ENCODE measurements around the gene STOML1. TPM values are rescaled to one million over a fixed set of nuclear protein-coding genes. Genes with fewer than 3 reads are reported as not detected.
"Not testable (repeated sequence)": the region's sequence is repeated elsewhere in the genome, so short reads cannot be mapped to it uniquely, and the experiment has no call there.

Gene STOML1
- total and polyA plus RNA-seq, 4 experiments from 2014 or later = 8.1 to 11.1 (median 9.8) TPM

GRCh38 chr15:73941044-73941443 is 51.1 kb downstream of the STOML1 start:
- Mint-ChIP-seq H3K4me1 (peaks cover 23 to 48% (median 34%) of the 10 kb centered on the region in 4 donors), H3K9me3 (no peaks in the 10 kb centered on the region), H3K4me3 (peak overlapping the region in 1 of 8 donors; percentile 44), H3K27ac (peak overlapping the region in 4 of 7 donors; percentile 17 to 87 (median 70)), H3K27me3 (no peaks in the 10 kb centered on the region), H3K36me3 (no peaks in the 10 kb centered on the region)
- no peaks in the 10 kb centered on the region for H3K9me3 ChIP-seq (ENCODE audit: control insufficient read depth in 1 of 2, low read length in 2 of 2)
- no peak overlapping the region for H3K27ac ChIP-seq (ENCODE audit: low read depth, low read length)
- DNase-seq = no peak
- H3K27me3 ChIP-seq (ENCODE audit: insufficient read depth, low read length) = no peaks in the 10 kb centered on the region
- intact Hi-C loops (cut with micrococcal nuclease) = no loop called here
- no peaks in the 10 kb centered on the region for H3K36me3 ChIP-seq (ENCODE audit: insufficient read depth, low read length)
- ChIA-PET CTCF (ENCODE audit: partially characterized antibody) (interaction anchor here (1.2 to 1.9 kb wide), 4 partner anchors 10 to 34 kb away, joined by 4 to 21 read pairs (median 4); no protein-coding TSS in a partner anchor), POLR2A (ENCODE audit: partially characterized antibody) (interaction anchor here (1.1 to 1.2 kb wide), 2 partner anchors 10 to 13 kb away, joined by 4 to 5 read pairs; no protein-coding TSS in a partner anchor)
- peaks cover 32% of the 10 kb centered on the region for H3K4me1 ChIP-seq (ENCODE audit: insufficient read depth, low read length)
- H3K4me3 ChIP-seq (ENCODE audit: low read length in 2 of 2) = no peak overlapping the region

- peaks cover 21 to 49% (median 33%) of the 10 kb centered on the region in 4 donors for H3K4me1 Mint-ChIP-seq
- H3K4me3 Mint-ChIP-seq = peak overlapping the region in 2 of 8 donors; percentile 4
- Histone ChIP-seq H3K4me3 (ENCODE audit: low read length in 2 of 2) (no peak overlapping the region), H3K9me3 (ENCODE audit: control insufficient read depth in 1 of 2, low read length in 2 of 2) (no peaks in the 10 kb centered on the region), H3K27me3 (ENCODE audit: insufficient read depth, low read length) (no peaks in the 10 kb centered on the region), H3K36me3 (ENCODE audit: insufficient read depth, low read length) (no peaks in the 10 kb centered on the region), H3K4me1 (ENCODE audit: insufficient read depth, low read length) (peaks cover 32% of the 10 kb centered on the region), H3K27ac (ENCODE audit: low read depth, low read length) (no peak overlapping the region)
- no peaks in the 10 kb centered on the region for H3K9me3 Mint-ChIP-seq
- intact Hi-C loops (cut with micrococcal nuclease) = no loop called here
- no peaks in the 10 kb centered on the region for H3K36me3 Mint-ChIP-seq
- ChIA-PET POLR2A (ENCODE audit: partially characterized antibody) (interaction anchor here (1.1 to 1.2 kb wide), 3 partner anchors 11 to 13 kb away, joined by 3 to 5 read pairs (median 4); no protein-coding TSS in a partner anchor), CTCF (ENCODE audit: partially characterized antibody) (interaction anchor here (1.2 to 1.9 kb wide), 6 partner anchors 11 to 33 kb away, joined by 4 to 21 read pairs (median 4); no protein-coding TSS in a partner anchor)
- no peaks in the 10 kb centered on the region for H3K27me3 Mint-ChIP-seq
- H3K27ac Mint-ChIP-seq = peak overlapping the region; percentile 9 to 91 (median 84)
- DNase-seq = no peak
These were observed 51.8 kb downstream of the STOML1 start for GRCh38 chr15:73940061-73940981.

GRCh38 chr15:73939138-73939537 is 53.0 kb downstream of the STOML1 start:
- H3K36me3 ChIP-seq (ENCODE audit: insufficient read depth, low read length) = no peaks in the 10 kb centered on the region
- H3K4me3 ChIP-seq (ENCODE audit: low read length in 2 of 2) = no peak overlapping the region
- Mint-ChIP-seq H3K4me1 (peaks cover 29 to 61% (median 40%) of the 10 kb centered on the region in 4 donors), H3K36me3 (no peaks in the 10 kb centered on the region), H3K27me3 (no peaks in the 10 kb centered on the region), H3K4me3 (no peak overlapping the region), H3K9me3 (no peaks in the 10 kb centered on the region), H3K27ac (peak overlapping the region; percentile 30 to 89 (median 64))
- H3K4me1 ChIP-seq (ENCODE audit: insufficient read depth, low read length) = peaks cover 40% of the 10 kb centered on the region
- H3K27ac ChIP-seq (ENCODE audit: low read depth, low read length) = no peak overlapping the region
- H3K9me3 ChIP-seq (ENCODE audit: control insufficient read depth in 1 of 2, low read length in 2 of 2) = no peaks in the 10 kb centered on the region
- ChIA-PET CTCF (ENCODE audit: partially characterized antibody) (interaction anchor here (1.1 to 1.8 kb wide), 3 partner anchors 12 to 33 kb away, joined by 3 to 9 read pairs (median 4); no protein-coding TSS in a partner anchor), POLR2A (ENCODE audit: partially characterized antibody) (interaction anchor here (0.6 to 1.2 kb wide), 2 partner anchors 11 to 23 kb away, joined by 3 read pairs; no protein-coding TSS in a partner anchor)
- intact Hi-C loops (cut with micrococcal nuclease) = no loop called here
- no peaks in the 10 kb centered on the region for H3K27me3 ChIP-seq (ENCODE audit: insufficient read depth, low read length)
- DNase-seq = no peak

- H3K27me3 ChIP-seq (ENCODE audit: insufficient read depth, low read length); H3K9me3 Mint-ChIP-seq; H3K36me3 ChIP-seq (ENCODE audit: insufficient read depth, low read length); intact Hi-C loops (cut with micrococcal nuclease); POLR2A ChIA-PET (ENCODE audit: partially characterized antibody); H3K9me3 ChIP-seq (ENCODE audit: control insufficient read depth in 1 of 2, low read length in 2 of 2); DNase-seq; H3K27me3 Mint-ChIP-seq; H3K4me3 Mint-ChIP-seq; H3K4me3 ChIP-seq (ENCODE audit: low read length in 2 of 2); H3K36me3 Mint-ChIP-seq; H3K27ac ChIP-seq (ENCODE audit: low read depth, low read length): not testable (repeated sequence)
- H3K4me1 ChIP-seq (ENCODE audit: insufficient read depth, low read length) = peaks cover 46% of the 10 kb centered on the region
- Mint-ChIP-seq H3K27ac (peak overlapping the region in 1 of 7 donors; percentile 77), H3K4me1 (peaks cover 27 to 58% (median 41%) of the 10 kb centered on the region in 4 donors)
- CTCF ChIA-PET (ENCODE audit: partially characterized antibody) = interaction anchor here (1.1 to 2.4 kb wide), 4 partner anchors 11 to 26 kb away, joined by 3 to 9 read pairs (median 7); no protein-coding TSS in a partner anchor
These were observed 53.6 kb downstream of the STOML1 start for GRCh38 chr15:73938516-73938915.

- POLR2A ChIA-PET (ENCODE audit: partially characterized antibody) = no interaction called here
- no peak for DNase-seq
- Mint-ChIP-seq H3K27me3 (no peaks in the 10 kb centered on the region), H3K36me3 (no peaks in the 10 kb centered on the region), H3K4me3 (no peak overlapping the region), H3K27ac (no peak overlapping the region), H3K4me1 (peaks cover 25 to 50% (median 39%) of the 10 kb centered on the region in 4 donors), H3K9me3 (no peaks in the 10 kb centered on the region)
- H3K27me3 ChIP-seq (ENCODE audit: insufficient read depth, low read length) = no peaks in the 10 kb centered on the region
- H3K9me3 ChIP-seq (ENCODE audit: control insufficient read depth in 1 of 2, low read length in 2 of 2) = no peaks in the 10 kb centered on the region
- peaks cover 44% of the 10 kb centered on the region for H3K4me1 ChIP-seq (ENCODE audit: insufficient read depth, low read length)
- no peak overlapping the region for H3K4me3 ChIP-seq (ENCODE audit: low read length in 2 of 2)
- intact Hi-C loops (cut with micrococcal nuclease) = no loop called here
- CTCF ChIA-PET (ENCODE audit: partially characterized antibody) = interaction anchor here (2.1 to 2.4 kb wide), 2 partner anchors 10 to 22 kb away, joined by 7 read pairs; no protein-coding TSS in a partner anchor
- H3K36me3 ChIP-seq (ENCODE audit: insufficient read depth, low read length) = no peaks in the 10 kb centered on the region
- H3K27ac ChIP-seq (ENCODE audit: low read depth, low read length) = no peak overlapping the region
These were observed 54.4 kb downstream of the STOML1 start for GRCh38 chr15:73937726-73938125.

- DNase-seq = no peak
- no peaks in the 10 kb centered on the region for H3K36me3 Mint-ChIP-seq
- H3K27me3 ChIP-seq (ENCODE audit: insufficient read depth, low read length) = no peaks in the 10 kb centered on the region
- H3K9me3 ChIP-seq (ENCODE audit: control insufficient read depth in 1 of 2, low read length in 2 of 2) = no peaks in the 10 kb centered on the region
- no peak overlapping the region for H3K4me3 Mint-ChIP-seq
- H3K9me3 Mint-ChIP-seq = no peaks in the 10 kb centered on the region
- no peak overlapping the region for H3K4me3 ChIP-seq (ENCODE audit: low read length in 2 of 2)
- H3K27ac ChIP-seq (ENCODE audit: low read depth, low read length) = no peak overlapping the region
- H3K4me1 ChIP-seq (ENCODE audit: insufficient read depth, low read length) = peaks cover 40% of the 10 kb centered on the region
- intact Hi-C loops (cut with micrococcal nuclease) = no loop called here
- H3K4me1 Mint-ChIP-seq = peaks cover 21 to 47% (median 37%) of the 10 kb centered on the region in 4 donors
- H3K27ac Mint-ChIP-seq = peak overlapping the region in 1 of 7 donors; percentile 8
- ChIA-PET CTCF (ENCODE audit: partially characterized antibody) (interaction anchor here (0.7 to 2.4 kb wide), 5 partner anchors 10 to 35 kb away, joined by 4 to 7 read pairs (median 6); no protein-coding TSS in a partner anchor), POLR2A (ENCODE audit: partially characterized antibody) (interaction anchor here (2.3 kb wide), 1 partner anchor 10 kb away, joined by 12 read pairs; no protein-coding TSS in a partner anchor)
- H3K36me3 ChIP-seq (ENCODE audit: insufficient read depth, low read length) = no peaks in the 10 kb centered on the region
- no peaks in the 10 kb centered on the region for H3K27me3 Mint-ChIP-seq
These were observed 54.8 kb downstream of the STOML1 start for GRCh38 chr15:73937296-73937695.
